HEK293 (cell line): Measurements from ENCODE around the gene CACNA1E.

ENCODE experiments used
- MZF1 ChIP-seq: fragments of 450-650 bp; formaldehyde crosslinking; IDR thresholded peaks from 2 replicates; pipeline ENCODE4 v1.5.1; 2017; ENCODE audit warnings: missing biosample characterization, missing genetic modification characterization, borderline replicate concordance
- ZNF600 ChIP-seq: fragments of 450-650 bp; formaldehyde crosslinking; IDR thresholded peaks from 2 replicates; pipeline ENCODE4 v1.5.1; 2016; ENCODE audit warnings: missing biosample characterization, missing genetic modification characterization

- TF ChIP-seq ZNF600 (tag by site-specific recombination) (no peak), MZF1 (tag by site-specific recombination) (no peak)
Measured at GRCh38 chr1:181475580-181475979, 7.7 kb upstream of the CACNA1E start.
